Cerebellar cortex (tissue), 1 donor: ENCODE results near the gene DBP.
A peak's percentile ranks its signal among the peaks of the same experiment; 100 is the strongest.

Experiments
- DNase-seq: peaks from one replicate; pipeline ENCODE4 v3.0.0-alpha.2; 2015; ENCODE audit warnings: low spot score

The DBP gene

DNA sequence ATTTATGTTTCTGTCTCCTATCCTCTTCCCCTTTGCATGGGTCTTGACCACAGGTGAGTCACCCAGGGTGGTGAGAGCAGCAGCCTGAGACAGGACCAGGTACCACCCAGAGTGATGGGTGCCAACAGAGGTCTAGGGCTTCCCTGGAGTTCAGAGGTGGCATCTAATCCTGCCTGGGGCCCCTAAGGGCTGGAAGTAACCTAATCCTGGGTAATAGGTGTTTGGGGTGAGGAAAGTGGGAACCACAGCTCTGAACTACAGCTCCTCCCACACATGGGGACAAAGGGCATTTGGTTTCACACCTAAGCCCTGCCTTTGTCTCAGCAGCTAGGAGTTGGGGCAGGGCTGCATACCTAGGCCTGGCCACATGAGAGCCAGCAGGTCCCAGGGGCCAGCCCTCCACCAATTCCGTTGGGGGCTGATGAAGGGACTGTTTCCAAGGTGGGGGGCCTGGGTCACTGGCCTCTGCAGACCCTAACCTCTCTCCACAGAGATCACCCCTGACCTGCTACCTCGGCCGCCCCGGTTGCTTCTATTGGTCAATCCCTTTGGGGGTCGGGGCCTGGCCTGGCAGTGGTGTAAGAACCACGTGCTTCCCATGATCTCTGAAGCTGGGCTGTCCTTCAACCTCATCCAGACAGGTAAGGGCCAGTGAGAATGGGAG, 9.8 kb downstream of the DBP start:
- no peak for DNase-seq

GRCh38 chr19:48625891-48626327, 11.3 kb downstream of the DBP start:
- no peak for DNase-seq

- no peak for DNase-seq
Measured at GRCh38 chr19:48624791-48625723, 12.1 kb downstream of the DBP start.

DNA sequence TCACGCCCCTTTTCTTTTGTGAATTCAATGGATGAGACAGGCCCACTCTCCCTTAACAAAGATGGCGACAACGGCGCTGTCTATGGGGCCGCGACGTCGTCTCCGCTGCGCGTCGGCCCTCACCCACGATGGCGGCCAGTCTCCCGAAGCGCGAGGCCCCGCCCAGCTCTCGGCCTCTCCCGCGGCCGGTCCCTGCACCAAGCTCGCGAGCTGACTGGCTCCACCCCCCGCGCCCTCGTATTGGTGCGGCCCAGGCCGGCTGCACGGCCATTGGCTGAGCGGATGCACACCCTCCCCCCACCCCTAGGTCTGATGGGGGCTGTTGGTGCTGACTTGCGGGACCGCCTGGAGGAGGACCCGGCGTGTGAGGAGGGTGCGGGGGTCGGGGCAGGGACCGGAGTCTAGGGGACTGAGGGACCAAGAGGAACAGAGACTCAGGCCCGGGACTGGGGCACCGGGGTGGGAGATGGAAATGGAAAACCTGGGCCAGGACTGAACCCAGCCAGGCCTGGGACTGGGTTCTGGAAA, 13.0 kb downstream of the DBP start:
- peak; percentile 98 for DNase-seq

DNA sequence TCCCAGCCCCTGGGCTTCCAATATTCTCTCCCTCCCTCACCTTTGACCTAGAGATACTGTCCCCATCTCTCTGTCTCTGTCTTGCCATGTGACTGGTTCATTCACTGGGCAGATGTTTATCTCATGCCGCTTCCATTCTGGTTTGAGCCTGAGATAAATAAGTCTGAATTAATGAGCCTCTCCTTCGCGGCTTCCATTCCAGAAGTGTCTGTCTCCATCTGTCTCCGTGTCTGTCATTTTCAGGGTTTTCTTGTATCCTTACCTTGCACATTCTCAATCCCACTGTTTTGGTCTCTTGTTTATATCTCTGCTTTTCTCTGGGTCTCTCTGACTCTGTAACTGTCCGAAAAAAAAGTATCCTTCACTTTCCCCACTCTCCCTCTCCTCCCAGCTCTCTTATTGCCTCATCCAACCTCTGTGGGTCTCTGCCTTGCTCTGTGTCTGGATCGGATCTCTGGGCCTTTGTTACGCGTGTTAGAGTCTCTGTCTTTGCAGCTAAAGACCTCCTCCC, 13.6 kb downstream of the DBP start:
- DNase-seq: no peak

DNA sequence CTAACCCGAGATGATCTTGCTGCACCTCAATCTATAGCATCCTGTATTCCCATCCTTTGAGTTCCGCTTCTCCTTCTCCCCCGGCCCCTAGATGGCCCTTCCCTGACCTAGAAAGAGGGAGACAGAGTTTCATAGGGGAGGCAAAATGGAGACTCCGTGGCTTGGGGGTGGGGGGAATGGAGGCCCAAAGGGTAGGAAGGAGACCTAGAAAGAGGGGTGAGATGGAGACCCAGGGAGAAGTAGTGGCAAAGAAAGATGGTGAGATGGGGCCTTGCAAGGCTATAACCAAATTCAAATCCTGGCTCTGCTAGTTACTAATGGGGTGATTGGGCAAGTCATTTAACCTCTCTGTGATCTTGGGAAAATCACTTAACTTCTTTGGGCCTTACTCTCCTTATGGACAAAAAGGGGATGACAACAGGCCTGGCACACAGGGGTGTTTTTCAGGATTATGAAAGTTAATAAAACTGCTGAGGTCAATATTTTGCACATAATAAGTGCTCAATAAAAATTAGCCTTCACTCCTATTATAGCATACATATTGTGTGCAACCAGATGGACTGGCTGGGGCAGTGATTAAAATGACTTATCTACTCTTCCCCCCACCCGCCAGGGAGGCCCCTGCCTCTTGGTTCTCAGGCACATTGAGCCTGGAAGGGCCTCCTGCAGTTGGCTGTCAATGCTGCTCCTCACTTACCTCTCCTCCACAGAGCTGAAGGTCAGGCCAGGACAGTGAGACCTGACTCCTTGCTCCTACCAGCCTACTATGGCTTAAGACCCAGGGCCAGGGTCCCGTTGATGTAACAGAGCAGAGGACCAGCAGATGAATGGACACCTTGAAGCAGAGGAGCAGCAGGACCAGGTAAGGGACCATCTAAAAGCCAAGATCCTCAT, 17.2 kb downstream of the DBP start:
- DNase-seq: no peak

- peak; percentile 100 for DNase-seq
Measured at GRCh38 chr19:48618916-48619691, 18.1 kb downstream of the DBP start, which contains the start of the genes RPL18 and SPHK2. TSS of gene RPL18 (minus strand) at chr19:48619178. CDS start at chr19:48619143, 35 bp downstream. TSS of gene SPHK2 (plus strand) at chr19:48619506. CDS start at chr19:48620515, 1,009 bp downstream.

DNA sequence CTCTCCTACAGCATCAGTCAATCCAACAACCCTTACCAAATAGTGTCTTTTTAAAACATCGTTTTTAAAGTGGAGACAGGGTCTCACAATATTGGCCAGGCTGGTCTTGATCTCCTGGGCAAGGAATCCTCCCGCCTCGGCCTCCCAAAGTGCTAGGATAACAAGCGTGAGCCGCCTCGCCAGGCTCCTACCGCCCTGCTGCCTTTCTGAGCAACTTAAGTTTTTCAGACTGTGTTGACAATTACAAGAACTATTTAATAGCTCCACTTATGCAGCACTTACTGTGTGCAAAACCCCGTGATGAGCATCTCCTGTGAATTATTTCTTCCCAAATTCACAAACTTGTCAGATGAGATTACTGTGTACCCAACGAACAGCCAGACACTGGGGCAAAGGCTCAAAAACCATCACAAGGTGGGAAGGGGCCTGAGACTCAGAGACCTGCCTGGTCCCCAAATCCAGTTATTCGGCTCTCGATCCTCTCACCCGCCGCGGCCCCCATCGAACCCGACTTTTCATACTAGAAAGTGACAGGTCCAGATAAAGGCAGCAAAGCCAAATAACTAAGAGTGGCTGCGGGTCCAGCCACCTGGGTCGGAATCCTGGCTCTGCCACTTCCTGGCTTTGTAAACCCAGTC, 18.8 kb downstream of the DBP start:
- DNase-seq: no peak

GRCh38 chr19:48617146-48617937, 19.8 kb downstream of the DBP start:
- DNase-seq: no peak

GRCh38 chr19:48616491-48617056, 20.6 kb downstream of the DBP start:
- DNase-seq: no peak

GRCh38 chr19:48616041-48616436, 21.1 kb downstream of the DBP start:
- no peak for DNase-seq

DNA sequence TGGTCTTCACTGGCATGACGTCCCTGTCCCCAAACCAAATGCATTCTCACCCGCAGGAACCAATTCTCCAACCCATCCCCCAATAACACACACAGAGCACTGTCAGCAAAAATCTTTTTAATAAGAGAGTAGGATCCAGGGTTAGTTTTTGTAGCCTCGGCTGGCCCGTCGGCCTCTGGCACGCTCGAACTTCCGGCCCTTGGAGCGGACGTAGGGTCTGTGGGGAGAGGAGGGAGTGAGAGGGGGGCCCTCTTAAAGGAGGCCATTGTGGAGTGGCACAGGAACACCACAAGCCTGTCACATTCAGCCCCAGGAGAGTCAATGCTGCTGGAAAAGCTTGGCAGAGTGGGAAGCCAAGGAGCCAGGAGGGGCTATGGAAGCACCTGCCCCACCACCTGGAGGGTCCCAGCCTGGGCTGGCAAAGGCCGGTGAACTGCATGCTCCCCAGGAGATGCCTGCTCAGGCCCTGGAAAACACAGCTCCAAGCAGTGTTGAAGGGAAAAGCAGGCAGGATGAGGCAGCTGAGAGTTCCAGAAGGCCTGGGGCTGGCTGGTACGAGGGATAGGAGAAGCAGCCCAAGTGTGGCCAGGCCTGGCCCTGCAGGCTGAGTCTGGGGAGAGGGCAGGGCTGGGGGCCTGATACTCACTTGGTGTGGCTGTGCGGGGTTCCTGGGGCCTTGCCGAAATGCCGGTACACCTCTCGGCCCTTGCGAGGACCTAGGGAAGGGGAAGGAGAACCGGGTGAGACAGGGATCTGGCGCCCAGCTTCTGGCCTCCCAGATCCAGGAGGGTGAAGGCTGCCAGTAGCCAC, 21.7 kb downstream of the DBP start:
- no peak for DNase-seq

DNA sequence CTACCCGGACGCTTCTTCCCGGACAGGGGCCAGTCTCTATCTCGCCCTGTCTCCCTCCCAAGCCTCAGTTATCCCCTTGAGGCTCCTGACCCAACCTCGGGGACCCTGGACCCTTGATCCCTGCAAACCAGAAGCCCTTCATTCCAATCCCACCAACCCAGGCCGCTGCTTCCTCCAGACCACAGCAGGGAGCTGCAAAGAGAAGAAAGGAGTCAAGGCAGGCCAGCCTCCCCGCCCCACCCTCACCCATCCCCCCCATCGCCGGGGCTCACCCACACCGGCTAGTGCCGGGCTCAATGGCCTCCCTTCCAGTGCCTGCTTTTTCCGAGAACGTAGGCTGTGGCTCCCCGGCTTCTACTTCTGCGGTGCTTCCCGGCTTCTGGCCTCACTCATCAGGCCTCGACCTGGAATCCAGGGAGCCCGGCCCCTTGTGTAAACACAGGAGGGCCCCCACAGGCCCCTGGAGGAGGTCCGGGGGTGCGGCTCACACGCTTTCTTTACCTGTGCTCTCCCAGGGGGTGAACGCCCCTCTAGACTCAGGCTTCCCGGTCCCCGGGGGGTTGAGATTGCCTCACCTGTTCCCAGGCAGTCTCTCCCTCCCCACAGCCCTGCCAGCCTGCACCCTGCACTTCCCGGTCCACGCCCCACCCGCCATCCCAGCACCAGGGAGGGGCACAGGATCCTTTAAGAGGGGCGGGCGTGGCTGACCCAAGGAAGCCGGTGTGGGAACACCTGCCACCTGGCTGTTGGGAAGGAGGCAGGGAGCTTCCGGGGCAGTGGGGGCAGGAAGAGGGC, 22.5 kb downstream of the DBP start, which contains the start of gene FAM83E:
Gene FAM83E, minus strand, starts transcription at position 641 of the 795 bp plus-strand sequence. CDS start 1,704 bp downstream, outside the sequence.
- DNase-seq: no peak

DNA sequence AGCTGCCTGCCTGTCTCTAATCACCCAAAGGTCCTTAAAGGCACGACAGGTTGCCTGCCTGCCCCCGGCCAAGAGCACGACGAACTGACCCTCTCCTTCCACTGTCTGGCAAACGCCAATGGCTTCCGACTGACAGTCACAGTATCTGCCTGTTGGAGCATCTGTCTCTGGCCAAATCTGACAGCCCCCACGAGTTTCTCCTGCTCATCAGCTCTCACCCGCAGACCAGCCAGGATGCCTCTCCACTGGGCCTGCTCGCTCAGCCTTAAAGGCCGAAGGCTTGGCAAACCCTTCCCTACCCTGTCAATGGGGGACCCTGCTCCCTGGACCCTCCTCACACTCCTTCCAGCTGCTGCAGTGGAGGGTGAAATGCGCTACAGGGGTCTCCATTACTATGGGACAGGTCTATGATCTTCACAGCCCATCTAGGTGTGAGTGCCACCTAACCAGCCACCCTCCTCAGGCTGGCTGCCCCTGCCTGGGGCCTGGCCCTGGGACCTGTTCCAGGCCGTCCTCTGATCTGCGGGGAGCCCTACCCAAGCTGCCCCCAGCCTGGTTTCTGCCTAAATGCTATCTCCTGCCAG, 23.2 kb downstream of the DBP start:
- DNase-seq: no peak

DNA sequence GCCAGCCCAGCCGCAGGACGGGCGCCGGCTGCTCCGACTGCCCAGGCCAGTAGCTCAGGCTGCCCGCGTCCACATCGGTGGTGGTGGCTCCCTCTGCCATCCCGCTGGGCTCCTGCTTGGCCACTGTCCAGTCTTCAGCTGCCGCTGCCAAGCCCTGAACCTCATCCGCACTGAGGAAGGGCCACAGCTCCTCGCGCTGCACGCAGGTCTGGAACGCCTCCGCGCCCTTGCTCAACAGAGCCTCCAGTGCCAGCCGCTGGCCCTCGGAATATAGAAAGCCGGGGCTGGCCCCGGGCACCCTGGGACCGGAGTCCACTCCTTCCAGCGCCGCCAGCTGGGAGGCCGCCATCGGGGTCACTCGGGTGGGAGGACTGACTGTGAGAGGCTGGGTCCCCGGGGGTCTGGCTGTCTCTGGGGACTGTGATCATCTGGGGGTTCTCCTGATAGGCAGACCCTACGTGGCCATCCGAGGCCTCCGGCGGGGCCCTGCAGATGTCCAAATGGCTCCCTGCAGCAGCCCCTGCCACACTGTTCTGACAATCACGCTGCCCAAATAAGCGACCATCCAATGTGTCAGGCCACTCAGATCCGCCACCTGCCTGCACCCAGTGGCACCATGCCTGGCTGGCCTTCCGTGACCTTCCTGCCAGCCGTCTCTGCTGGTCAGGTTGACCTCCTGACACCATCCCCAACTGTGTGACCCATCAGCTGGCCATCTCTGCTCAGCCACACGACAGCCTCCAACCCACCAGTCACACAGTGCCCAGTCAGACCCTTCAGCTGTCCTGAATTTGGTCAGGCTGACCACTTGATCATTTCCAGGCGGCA, 23.9 kb downstream of the DBP start:
- DNase-seq: no peak

DNA sequence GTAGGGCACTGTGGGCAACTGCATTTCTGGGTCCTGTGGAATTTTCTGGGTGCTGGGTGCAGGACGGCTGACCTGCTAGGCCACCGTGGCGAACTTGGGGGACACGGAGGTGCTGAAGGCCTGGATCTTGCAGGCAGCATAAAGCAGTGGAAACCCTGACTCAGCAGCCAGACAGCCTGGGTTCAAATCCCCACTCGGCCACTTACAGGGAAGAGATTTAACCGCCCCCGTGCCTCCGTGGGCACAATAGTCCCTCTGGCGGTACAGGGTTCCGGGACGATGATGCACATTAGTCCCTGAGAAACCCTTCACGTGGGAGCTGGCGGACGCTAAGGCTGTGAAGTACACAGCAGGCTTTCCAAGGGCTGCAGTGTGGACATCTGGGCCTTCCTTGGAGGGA, 25.3 kb downstream of the DBP start:
- no peak for DNase-seq
